Stimulated activated naive B cell treated with anti-CD40 and anti-IgM and Interleukin-4, amounts not matched to agents 10 μg/mL and 1 μg/mL and 100 μg/mL, for 72 hours (primary cell): ENCODE data around the gene CFAP69.

Experiments
- ATAC-seq, 2 donors: fragments of 150-1000 bp; cut with Tn5 transposase; replicated peaks; 2 replicates each; pipeline ENCODE4 v1.10.0; 2021; ENCODE audit warnings: moderate library complexity in 1 of 2
- DNase-seq: peaks from one replicate; pipeline ENCODE4 v3.0.0; 2021
- H3K27ac Mint-ChIP-seq: one replicate; pipeline ENCODE4 v1.8.0; 2022; ENCODE audit warnings: mild to moderate bottlenecking, mixed read lengths
- H3K27me3 Mint-ChIP-seq, 2 donors: one replicate each; pipeline ENCODE4 v1.8.0; 2022; ENCODE audit warnings: mixed read lengths in 2 of 2
- H3K36me3 Mint-ChIP-seq, 2 donors: one replicate each; pipeline ENCODE4 v1.8.0; 2022; ENCODE audit warnings: mixed read lengths in 2 of 2, mild to moderate bottlenecking in 1 of 2
- H3K4me1 Mint-ChIP-seq, 2 donors: one replicate each; pipeline ENCODE4 v1.8.0; 2022; ENCODE audit warnings: mixed read lengths in 2 of 2, mild to moderate bottlenecking in 1 of 2
- H3K4me3 Mint-ChIP-seq, 2 donors: one replicate each; pipeline ENCODE4 v1.8.0; 2022; ENCODE audit warnings: mild to moderate bottlenecking in 2 of 2, mixed read lengths in 2 of 2, moderate library complexity in 1 of 2
- H3K9me3 Mint-ChIP-seq, 2 donors: one replicate each; pipeline ENCODE4 v1.8.0; 2022; ENCODE audit warnings: mixed read lengths in 2 of 2, mild to moderate bottlenecking in 1 of 2

The CFAP69 gene

DNA sequence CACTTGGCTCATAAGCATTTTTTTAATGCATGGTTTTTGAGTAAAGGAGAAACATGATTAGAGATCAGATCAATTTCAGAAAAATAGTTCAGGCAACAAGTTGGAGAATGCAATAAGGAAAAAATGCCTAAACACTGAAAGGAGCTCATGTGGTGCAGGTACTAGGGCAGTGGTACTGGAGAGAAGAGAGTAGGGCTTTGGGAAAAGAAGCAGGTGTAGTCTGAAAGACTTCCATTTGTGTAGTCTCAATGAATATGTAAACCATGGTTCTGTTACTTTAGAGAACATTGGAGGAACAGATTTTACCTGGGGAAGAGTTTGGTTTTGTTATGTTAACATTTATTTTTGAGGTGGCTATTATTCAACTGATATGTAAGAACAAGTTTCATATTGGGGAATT lies 107.0 kb downstream of the CFAP69 start:
- H3K9me3 Mint-ChIP-seq, result peaks cover 5 to 9% of the 10 kb centered on the region in 2 donors
- peaks cover 21 to 46% of the 10 kb centered on the region in 2 donors for H3K4me1 Mint-ChIP-seq
- ATAC-seq, result no peak
- no peak overlapping the region for H3K27ac Mint-ChIP-seq
- H3K27me3 Mint-ChIP-seq, result no peaks in the 10 kb centered on the region
- no peak for DNase-seq
- peaks cover 26 to 53% of the 10 kb centered on the region in 2 donors for H3K36me3 Mint-ChIP-seq
- H3K4me3 Mint-ChIP-seq, result no peak overlapping the region
